ENCODE measurements around the gene CEACAM19. TPM values are rescaled to one million over a fixed set of nuclear protein-coding genes. Genes with fewer than 3 reads are reported as not detected.
A peak's percentile ranks its signal among the peaks of the same experiment; 100 is the strongest.

The CEACAM19 gene
- total and polyA plus RNA-seq, 2 of the 13 experiments (the other 11 are each of a cell fraction or from before 2014, with no cell fraction given): 1.3 to 4.0 TPM

DNA sequence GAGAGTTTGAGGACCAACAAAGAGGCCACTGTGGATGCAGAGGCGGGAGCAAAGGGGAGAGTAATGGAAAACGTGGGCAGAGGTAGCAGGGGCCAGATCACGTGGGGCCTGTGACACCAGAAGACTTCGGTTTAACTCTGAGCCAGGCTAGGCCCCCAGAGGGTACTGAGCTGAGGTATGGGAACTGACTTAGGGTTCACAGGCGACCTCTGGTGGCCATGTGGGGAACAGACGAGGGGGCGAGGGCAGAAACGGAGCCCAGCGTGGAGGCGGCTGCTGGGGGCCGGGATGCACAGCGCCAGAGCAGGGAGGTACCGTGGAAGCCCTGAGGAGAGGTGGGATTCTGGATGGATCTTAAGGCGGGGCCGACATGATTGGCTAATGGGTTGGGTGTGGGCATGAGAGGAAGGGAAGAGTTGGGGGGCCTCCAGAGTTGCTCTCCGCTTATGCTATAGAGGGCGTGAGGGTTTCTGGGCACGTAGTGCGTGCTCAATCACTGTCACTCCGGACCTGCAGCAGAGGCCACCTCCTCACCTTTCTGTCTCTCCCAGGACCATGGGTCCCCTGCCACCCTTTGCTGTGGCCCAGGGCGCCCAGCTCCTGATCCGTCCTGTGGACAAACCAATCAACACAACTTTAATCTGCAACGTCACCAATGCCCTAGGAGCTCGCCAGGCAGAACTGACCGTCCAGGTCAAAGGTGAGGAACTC is 13.9 kb upstream of the CEACAM19 start:
- FAIRE-seq (peak; percentile 75), DNase-seq (ENCODE audit: low spot score) (peak; percentile 62), ATAC-seq (peak; percentile 81)
- WGBS (ENCODE audit: low lambda C conversion rate): 64% methylated on average over 24 of the region's 25 CpGs
- H3K79me2 ChIP-seq (ENCODE audit: insufficient read depth, low read length): no peaks in the 10 kb centered on the region
- peaks cover 46 to 90% of the 10 kb centered on the region in 2 experiments for H3K36me3 ChIP-seq (replicated peaks in 1 of 2; ENCODE audit: control insufficient read depth in 1 of 2, insufficient read depth in 2 of 2, low read length in 2 of 2)
- H3K9ac ChIP-seq (ENCODE audit: insufficient read depth, low read depth, low read length): no peak overlapping the region
- H3K27ac ChIP-seq (ENCODE audit: extremely low read length, insufficient read depth, low read length): no peak overlapping the region
- no peak overlapping the region for H3K4me2 ChIP-seq (ENCODE audit: low read depth, low read length)
- 0 out of 2 replicates have a peak, but pooled peaks cover 4% of the 10 kb centered on the region for H4K20me1 ChIP-seq (ENCODE audit: insufficient read depth, low read length)
- no peak overlapping the region for H3K4me3 ChIP-seq (replicated peaks in 1 of 3; ENCODE audit: insufficient read depth in 1 of 3, low read depth in 2 of 3, low read length in 3 of 3)
- no peak overlapping the region for H2AFZ ChIP-seq (ENCODE audit: low read length)
- ChIA-PET POLR2A (interaction anchor here (1.0 to 3.4 kb wide), 6 partner anchors 32 to 86 kb away, joined by 4 to 22 read pairs (median 12); partner anchors contain the start of gene IGSF23), CTCF (ENCODE audit: low intra/inter-chr PET ratio, low total read pairs) (interaction anchor here (0.7 to 5.4 kb wide), 7 partner anchors 47 to 89 kb away, joined by 3 to 45 read pairs (median 4); no protein-coding TSS in a partner anchor)
- H3K4me1 ChIP-seq (ENCODE audit: insufficient read depth, low read length): no peaks in the 10 kb centered on the region
- H3K27me3 ChIP-seq (ENCODE audit: control insufficient read depth in 1 of 2, insufficient read depth in 2 of 2, low read length in 2 of 2): no peaks in the 10 kb centered on the region
- intact Hi-C loops (cut with micrococcal nuclease; ENCODE audit: unreplicated experiment) (loop anchor here (1.0 kb wide), 3 partner anchors 47 to 86 kb away; no protein-coding TSS in a partner anchor), in situ Hi-C loops (cut with HindIII; ENCODE audit: extremely low pct_ligation_motif_present, low pct_unique_long_range_greater_than_20kb) (loop anchor here (5.0 kb wide), 2 partner anchors 45 to 85 kb away; partner anchors contain the start of gene IGSF23)
- no peaks in the 10 kb centered on the region for H3K9me3 ChIP-seq (ENCODE audit: low read length)
- no TSS peak for BruUV-seq (replicated peaks)
- TF ChIP-seq MEIS1 (CRISPR knock-in tag; IDR thresholded peaks at IDR 0.05; ENCODE audit: borderline replicate concordance): no peak
- TF ChIP-seq AKAP8 (CRISPR knock-in tag; IDR thresholded peaks at IDR 0.05): peak; percentile 37; the same call in 1 of the 2 replicates
- TF ChIP-seq RBFOX2 (IDR thresholded peaks at IDR 0.05; ENCODE audit: low read depth, low read length): peak; percentile 69
- TF ChIP-seq, protein P1, sequence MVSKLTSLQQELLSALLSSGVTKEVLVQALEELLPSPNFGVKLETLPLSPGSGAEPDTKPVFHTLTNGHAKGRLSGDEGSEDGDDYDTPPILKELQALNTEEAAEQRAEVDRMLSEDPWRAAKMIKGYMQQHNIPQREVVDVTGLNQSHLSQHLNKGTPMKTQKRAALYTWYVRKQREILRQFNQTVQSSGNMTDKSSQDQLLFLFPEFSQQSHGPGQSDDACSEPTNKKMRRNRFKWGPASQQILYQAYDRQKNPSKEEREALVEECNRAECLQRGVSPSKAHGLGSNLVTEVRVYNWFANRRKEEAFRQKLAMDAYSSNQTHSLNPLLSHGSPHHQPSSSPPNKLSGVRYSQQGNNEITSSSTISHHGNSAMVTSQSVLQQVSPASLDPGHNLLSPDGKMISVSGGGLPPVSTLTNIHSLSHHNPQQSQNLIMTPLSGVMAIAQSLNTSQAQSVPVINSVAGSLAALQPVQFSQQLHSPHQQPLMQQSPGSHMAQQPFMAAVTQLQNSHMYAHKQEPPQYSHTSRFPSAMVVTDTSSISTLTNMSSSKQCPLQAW (CRISPR knock-in tag; IDR thresholded peaks at IDR 0.05): 0 out of 2 replicates have a peak, but pooled peaks have one; percentile 10
- TF ChIP-seq POLR2A (IDR thresholded peaks at IDR 0.05; ENCODE audit: insufficient read depth in 1 of 2, low read depth in 2 of 2, low read length in 2 of 2): peak; percentile 16 to 32; a peak in 1 of 4 replicates
- peak; percentile 85 for TF ChIP-seq ZNF768 (CRISPR knock-in tag; IDR thresholded peaks at IDR 0.05)
- TF ChIP-seq PLRG1 (conservative IDR thresholded peaks at IDR 0.05): no peak
- no peak for TF ChIP-seq REXO4 (CRISPR knock-in tag; IDR thresholded peaks at IDR 0.05; ENCODE audit: borderline replicate concordance)
- TF ChIP-seq ZSCAN20 (CRISPR knock-in tag; IDR thresholded peaks at IDR 0.05; ENCODE audit: borderline replicate concordance): no peak
- no peak for TF ChIP-seq GFI1 (CRISPR knock-in tag; IDR thresholded peaks at IDR 0.05; ENCODE audit: borderline replicate concordance)
- TF ChIP-seq, protein P2, sequence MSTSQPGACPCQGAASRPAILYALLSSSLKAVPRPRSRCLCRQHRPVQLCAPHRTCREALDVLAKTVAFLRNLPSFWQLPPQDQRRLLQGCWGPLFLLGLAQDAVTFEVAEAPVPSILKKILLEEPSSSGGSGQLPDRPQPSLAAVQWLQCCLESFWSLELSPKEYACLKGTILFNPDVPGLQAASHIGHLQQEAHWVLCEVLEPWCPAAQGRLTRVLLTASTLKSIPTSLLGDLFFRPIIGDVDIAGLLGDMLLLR (CRISPR knock-in tag; IDR thresholded peaks at IDR 0.05): no peak
- TF ChIP-seq, protein P3, sequence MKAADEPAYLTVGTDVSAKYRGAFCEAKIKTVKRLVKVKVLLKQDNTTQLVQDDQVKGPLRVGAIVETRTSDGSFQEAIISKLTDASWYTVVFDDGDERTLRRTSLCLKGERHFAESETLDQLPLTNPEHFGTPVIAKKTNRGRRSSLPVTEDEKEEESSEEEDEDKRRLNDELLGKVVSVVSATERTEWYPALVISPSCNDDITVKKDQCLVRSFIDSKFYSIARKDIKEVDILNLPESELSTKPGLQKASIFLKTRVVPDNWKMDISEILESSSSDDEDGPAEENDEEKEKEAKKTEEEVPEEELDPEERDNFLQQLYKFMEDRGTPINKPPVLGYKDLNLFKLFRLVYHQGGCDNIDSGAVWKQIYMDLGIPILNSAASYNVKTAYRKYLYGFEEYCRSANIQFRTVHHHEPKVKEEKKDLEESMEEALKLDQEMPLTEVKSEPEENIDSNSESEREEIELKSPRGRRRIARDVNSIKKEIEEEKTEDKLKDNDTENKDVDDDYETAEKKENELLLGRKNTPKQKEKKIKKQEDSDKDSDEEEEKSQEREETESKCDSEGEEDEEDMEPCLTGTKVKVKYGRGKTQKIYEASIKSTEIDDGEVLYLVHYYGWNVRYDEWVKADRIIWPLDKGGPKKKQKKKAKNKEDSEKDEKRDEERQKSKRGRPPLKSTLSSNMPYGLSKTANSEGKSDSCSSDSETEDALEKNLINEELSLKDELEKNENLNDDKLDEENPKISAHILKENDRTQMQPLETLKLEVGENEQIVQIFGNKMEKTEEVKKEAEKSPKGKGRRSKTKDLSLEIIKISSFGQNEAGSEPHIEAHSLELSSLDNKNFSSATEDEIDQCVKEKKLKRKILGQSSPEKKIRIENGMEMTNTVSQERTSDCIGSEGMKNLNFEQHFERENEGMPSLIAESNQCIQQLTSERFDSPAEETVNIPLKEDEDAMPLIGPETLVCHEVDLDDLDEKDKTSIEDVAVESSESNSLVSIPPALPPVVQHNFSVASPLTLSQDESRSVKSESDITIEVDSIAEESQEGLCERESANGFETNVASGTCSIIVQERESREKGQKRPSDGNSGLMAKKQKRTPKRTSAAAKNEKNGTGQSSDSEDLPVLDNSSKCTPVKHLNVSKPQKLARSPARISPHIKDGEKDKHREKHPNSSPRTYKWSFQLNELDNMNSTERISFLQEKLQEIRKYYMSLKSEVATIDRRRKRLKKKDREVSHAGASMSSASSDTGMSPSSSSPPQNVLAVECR (CRISPR knock-in tag; IDR thresholded peaks at IDR 0.05; ENCODE audit: borderline replicate concordance): 0 out of 2 replicates have a peak, but pooled peaks have one; percentile 30
- TF ChIP-seq FOSL2 (CRISPR knock-in tag; IDR thresholded peaks at IDR 0.05): peak; percentile 26; the same call in 1 of the 2 replicates
- TF ChIP-seq, protein P4, sequence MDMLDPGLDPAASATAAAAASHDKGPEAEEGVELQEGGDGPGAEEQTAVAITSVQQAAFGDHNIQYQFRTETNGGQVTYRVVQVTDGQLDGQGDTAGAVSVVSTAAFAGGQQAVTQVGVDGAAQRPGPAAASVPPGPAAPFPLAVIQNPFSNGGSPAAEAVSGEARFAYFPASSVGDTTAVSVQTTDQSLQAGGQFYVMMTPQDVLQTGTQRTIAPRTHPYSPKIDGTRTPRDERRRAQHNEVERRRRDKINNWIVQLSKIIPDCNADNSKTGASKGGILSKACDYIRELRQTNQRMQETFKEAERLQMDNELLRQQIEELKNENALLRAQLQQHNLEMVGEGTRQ (IDR thresholded peaks at IDR 0.05; ENCODE audit: low read depth, low read length): peak; percentile 64; the same call in 1 of the 2 replicates
- TF ChIP-seq, protein P4 (CRISPR knock-in tag; IDR thresholded peaks at IDR 0.05; ENCODE audit: borderline replicate concordance): no peak; the same call in 1 of the 2 replicates
